ENCODE measurements around the gene PPP3CA.
A peak's percentile ranks its signal among the peaks of the same experiment; 100 is the strongest.

PPP3CA gene

DNA sequence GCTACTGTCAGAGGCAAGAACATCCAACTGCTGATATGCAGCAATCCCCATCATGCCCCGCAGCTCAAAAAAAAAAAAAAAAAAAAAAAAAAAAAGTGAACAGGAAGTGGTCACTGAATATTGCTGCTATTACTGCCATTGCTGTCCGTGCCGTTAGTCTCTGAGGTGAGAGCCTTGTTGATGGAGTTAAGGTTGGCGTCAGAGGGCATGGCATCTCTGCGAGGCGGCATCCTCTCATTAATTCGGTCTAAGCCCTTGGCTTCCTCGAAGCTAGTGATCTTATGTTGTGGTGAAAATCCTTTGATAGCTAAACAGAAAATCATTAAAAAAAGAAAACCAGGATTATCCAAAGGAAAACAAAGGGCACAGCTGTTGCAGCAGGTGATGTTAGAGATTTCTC, 321.6 kb downstream of the PPP3CA start:
- H3K27me3 ChIP-seq (ENCODE audit: control insufficient read depth, insufficient read depth, low read length) = no peaks in the 10 kb centered on the region
- H3K27ac ChIP-seq (ENCODE audit: low read depth, low read length) = no peak overlapping the region
- no peaks in the 10 kb centered on the region for H3K36me3 ChIP-seq (ENCODE audit: control insufficient read depth, insufficient read depth, low read length)
- no peak overlapping the region for H3K4me3 ChIP-seq (ENCODE audit: low read depth, low read length)
- H3K4me1 ChIP-seq (ENCODE audit: control insufficient read depth, insufficient read depth, low read length) = peaks cover 39% of the 10 kb centered on the region
- no peak overlapping the region for H3K9ac ChIP-seq (ENCODE audit: low read length)
- no peaks in the 10 kb centered on the region for H3K9me3 ChIP-seq (ENCODE audit: control insufficient read depth, insufficient read depth, low read depth, low read length)

DNA sequence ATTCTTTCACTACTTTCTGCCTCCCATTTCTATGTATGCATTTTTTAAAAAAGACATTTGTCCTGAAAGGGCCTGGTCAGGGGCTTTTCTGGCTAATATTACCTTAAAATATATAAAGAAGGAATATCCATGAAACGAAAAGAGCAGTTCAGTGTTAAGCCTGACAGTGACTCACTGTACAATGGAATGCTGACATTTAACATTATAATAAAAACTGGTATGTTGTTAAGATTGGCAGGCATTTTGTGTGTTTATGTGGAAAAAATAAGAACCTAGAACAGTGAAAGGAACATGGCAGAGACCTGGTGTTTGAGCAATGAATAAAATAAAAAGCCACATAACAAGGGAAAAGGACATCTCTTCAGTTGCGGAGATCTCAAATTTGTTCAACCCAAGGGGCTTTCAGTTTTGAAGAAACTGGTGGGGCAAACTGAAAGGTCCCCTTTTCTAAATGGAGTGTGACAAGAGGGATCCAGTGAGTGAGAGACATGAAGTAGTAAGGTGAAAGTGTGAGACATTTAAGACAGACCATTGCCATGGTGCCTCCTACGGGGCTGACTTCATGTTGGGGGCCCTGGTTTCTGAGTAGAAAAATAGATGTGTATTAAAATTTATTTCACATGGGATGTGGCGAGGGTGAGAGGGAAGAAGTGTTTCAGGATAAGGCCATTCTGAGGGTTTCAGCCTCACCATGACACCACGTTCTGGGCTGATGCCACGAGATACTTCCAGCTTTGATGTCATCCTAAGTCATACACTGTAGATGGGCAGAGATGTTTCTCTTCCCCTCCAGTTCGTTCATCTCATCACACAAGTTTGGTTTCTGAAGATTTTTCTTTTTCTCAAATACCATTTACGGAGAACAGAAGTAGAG, 324.9 kb downstream of the PPP3CA start:
- no peaks in the 10 kb centered on the region for H3K36me3 ChIP-seq (ENCODE audit: control insufficient read depth, insufficient read depth, low read length)
- H3K4me1 ChIP-seq (ENCODE audit: control insufficient read depth, insufficient read depth, low read length) = peaks cover 41% of the 10 kb centered on the region
- no peaks in the 10 kb centered on the region for H3K27me3 ChIP-seq (ENCODE audit: control insufficient read depth, insufficient read depth, low read length)
- peaks cover 3% of the 10 kb centered on the region; the same call in 1 of the 2 replicates for H3K9me3 ChIP-seq (ENCODE audit: control insufficient read depth, insufficient read depth, low read depth, low read length)
- H3K4me3 ChIP-seq (ENCODE audit: low read depth, low read length) = no peak overlapping the region
- no peak overlapping the region for H3K9ac ChIP-seq (ENCODE audit: low read length)
- H3K27ac ChIP-seq (ENCODE audit: low read depth, low read length) = peak overlapping the region; percentile 39

DNA sequence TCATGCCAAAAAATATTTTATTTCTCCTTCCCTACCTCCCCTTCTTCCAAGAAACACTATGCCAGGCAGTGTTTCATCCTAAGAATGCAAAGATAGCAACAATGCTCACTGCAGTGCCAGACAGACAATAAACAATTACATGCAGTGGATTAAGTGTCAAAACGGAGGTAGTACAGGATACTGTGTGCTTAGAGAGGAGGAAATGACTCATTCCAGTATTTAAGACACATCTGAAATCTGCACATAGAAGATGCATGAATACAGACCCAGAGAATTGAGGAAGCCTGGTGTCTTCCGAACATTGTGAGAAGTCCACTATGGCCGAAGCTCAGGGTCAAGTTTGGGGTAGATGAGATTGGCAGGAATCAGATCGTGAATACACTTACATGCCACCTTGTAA, 326.4 kb downstream of the PPP3CA start:
- Histone ChIP-seq H3K27ac (ENCODE audit: low read depth, low read length) (peak overlapping the region; percentile 39; the same call in 1 of the 2 replicates), H3K4me1 (ENCODE audit: control insufficient read depth, insufficient read depth, low read length) (peaks cover 41% of the 10 kb centered on the region), H3K9me3 (ENCODE audit: control insufficient read depth, insufficient read depth, low read depth, low read length) (peaks cover 6% of the 10 kb centered on the region; the same call in 1 of the 2 replicates), H3K4me3 (ENCODE audit: low read depth, low read length) (no peak overlapping the region), H3K27me3 (ENCODE audit: control insufficient read depth, insufficient read depth, low read length) (no peaks in the 10 kb centered on the region), H3K36me3 (ENCODE audit: control insufficient read depth, insufficient read depth, low read length) (no peaks in the 10 kb centered on the region), H3K9ac (ENCODE audit: low read length) (peak overlapping the region; percentile 62)

DNA sequence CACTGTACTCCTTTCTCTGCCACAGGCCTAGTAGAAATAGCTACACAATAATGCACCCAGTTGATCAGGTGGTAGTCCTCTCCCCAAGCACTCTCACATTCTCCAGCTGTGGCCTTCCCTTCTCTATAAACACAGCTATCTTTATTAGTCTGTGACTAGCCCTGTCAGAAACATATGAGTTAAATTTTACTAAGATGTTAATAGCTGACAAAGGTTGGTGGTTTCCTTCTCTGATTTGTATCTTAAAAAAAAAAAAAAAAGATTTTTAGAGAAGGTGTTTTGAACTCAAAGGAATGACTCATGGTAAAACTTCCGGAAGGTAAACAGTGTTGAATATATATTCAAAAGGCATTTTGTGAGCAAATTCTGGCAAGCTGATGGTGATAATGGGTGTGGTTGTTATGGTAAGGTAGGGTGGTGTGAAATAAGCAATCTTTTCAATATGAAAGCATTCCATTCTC, 327.4 kb downstream of the PPP3CA start:
- no peaks in the 10 kb centered on the region for H3K36me3 ChIP-seq (ENCODE audit: control insufficient read depth, insufficient read depth, low read length)
- H3K4me3 ChIP-seq (ENCODE audit: low read depth, low read length) = no peak overlapping the region
- peak overlapping the region; percentile 39 for H3K27ac ChIP-seq (ENCODE audit: low read depth, low read length)
- peak overlapping the region; percentile 78 for H3K9ac ChIP-seq (ENCODE audit: low read length)
- no peaks in the 10 kb centered on the region for H3K27me3 ChIP-seq (ENCODE audit: control insufficient read depth, insufficient read depth, low read length)
- H3K9me3 ChIP-seq (ENCODE audit: control insufficient read depth, insufficient read depth, low read depth, low read length) = peaks cover 8% of the 10 kb centered on the region; the same call in 1 of the 2 replicates
- peaks cover 41% of the 10 kb centered on the region for H3K4me1 ChIP-seq (ENCODE audit: control insufficient read depth, insufficient read depth, low read length)

DNA sequence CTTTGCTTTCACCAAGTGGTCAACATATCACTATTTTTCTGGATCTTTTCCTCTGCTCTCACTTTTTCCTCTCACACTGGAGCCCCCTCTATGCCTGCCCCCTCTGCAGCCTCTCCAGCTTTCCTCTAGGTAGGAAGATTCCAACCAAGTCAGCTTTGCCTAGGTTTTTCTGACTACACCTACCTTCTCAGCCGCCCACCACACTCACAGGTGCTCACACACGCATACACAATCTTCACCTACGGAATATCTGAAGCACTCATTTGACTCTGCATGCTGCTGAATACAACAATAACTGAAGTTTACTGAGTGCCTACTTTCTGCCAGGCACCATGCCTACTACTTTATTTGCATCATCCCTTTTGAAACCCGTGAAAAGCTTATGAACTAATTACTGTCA, 328.0 kb downstream of the PPP3CA start:
- H3K4me1 ChIP-seq (ENCODE audit: control insufficient read depth, insufficient read depth, low read length) = peaks cover 41% of the 10 kb centered on the region

DNA sequence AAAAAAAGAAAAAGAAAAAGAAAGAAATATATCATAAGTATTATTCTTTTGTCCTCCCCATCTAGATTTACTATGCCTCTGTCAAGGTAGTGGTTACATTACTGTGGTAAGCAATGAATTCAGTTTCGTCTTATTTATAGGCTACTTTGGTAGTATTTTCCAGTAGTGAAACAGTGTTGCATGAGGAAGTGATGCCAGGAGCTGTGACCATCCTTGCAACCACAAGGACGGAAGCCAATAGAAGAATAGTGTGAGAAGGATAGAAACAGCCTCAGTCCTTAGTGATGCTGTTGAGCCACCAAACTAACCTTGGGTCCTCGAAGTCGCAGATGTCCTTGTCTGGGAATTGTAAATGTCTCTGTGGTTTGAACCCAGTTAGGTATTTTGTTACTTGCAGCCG, 328.5 kb downstream of the PPP3CA start:
- Histone ChIP-seq H3K9ac (ENCODE audit: low read length) (no peak overlapping the region), H3K4me3 (ENCODE audit: low read depth, low read length) (no peak overlapping the region), H3K27ac (ENCODE audit: low read depth, low read length) (peak overlapping the region; percentile 39; the same call in 1 of the 2 replicates), H3K36me3 (ENCODE audit: control insufficient read depth, insufficient read depth, low read length) (no peaks in the 10 kb centered on the region; the same call in 1 of the 2 replicates), H3K9me3 (ENCODE audit: control insufficient read depth, insufficient read depth, low read depth, low read length) (peaks cover 8% of the 10 kb centered on the region; the same call in 1 of the 2 replicates), H3K27me3 (ENCODE audit: control insufficient read depth, insufficient read depth, low read length) (no peaks in the 10 kb centered on the region), H3K4me1 (ENCODE audit: control insufficient read depth, insufficient read depth, low read length) (peaks cover 41% of the 10 kb centered on the region)

More for the DNA sequence above, 328.0 kb downstream of the PPP3CA start:
- Histone ChIP-seq H3K27me3 (ENCODE audit: control insufficient read depth, insufficient read depth, low read length) (no peaks in the 10 kb centered on the region), H3K9me3 (ENCODE audit: control insufficient read depth, insufficient read depth, low read depth, low read length) (peaks cover 8% of the 10 kb centered on the region; the same call in 1 of the 2 replicates), H3K9ac (ENCODE audit: low read length) (peak overlapping the region; percentile 78), H3K36me3 (ENCODE audit: control insufficient read depth, insufficient read depth, low read length) (no peaks in the 10 kb centered on the region; the same call in 1 of the 2 replicates), H3K4me3 (ENCODE audit: low read depth, low read length) (no peak overlapping the region), H3K27ac (ENCODE audit: low read depth, low read length) (peak overlapping the region; percentile 39)

DNA sequence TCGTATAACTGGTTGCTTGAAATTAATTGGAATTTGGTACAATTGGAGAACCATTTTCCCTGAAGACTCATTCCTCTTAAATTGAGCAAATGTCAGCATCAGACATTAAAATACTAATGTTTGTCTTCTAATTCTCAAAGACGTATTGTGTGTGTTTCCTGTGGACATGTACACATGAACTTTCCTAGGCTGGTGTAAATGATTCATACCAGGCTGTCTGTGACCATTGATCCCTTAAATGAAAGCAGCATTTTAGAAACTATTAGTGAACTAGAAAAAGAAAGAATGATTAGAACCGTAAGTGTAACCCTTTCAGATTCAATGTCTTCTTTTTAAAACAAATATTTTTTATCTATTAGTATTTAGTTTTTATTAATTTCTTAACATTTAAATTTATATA, 332.9 kb downstream of the PPP3CA start:
- H3K4me1 ChIP-seq (ENCODE audit: control insufficient read depth, insufficient read depth, low read length) = peaks cover 12% of the 10 kb centered on the region

DNA sequence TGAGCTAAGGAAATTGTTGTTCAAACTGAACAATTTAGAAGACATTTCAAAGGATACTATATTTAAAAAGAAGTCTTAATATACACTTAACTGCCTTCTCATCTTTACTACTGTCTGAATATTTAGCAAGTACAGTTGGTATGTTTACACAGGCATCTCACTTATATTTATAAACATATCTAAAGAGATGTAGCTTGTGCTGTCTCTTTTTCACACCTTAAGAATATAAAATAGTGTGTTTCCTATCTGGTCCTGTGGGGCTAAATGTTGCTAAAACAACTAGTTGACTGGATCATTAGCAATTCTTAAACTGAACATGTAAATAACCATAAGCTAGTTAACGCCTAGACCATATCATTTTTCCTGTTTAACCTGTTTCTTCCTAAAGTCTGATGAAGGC, 336.3 kb downstream of the PPP3CA start:
- Histone ChIP-seq H3K36me3 (ENCODE audit: control insufficient read depth, insufficient read depth, low read length) (no peaks in the 10 kb centered on the region; the same call in 1 of the 2 replicates), H3K27me3 (ENCODE audit: control insufficient read depth, insufficient read depth, low read length) (no peaks in the 10 kb centered on the region), H3K9me3 (ENCODE audit: control insufficient read depth, insufficient read depth, low read depth, low read length) (peaks cover 3% of the 10 kb centered on the region), H3K9ac (ENCODE audit: low read length) (no peak overlapping the region), H3K4me1 (ENCODE audit: control insufficient read depth, insufficient read depth, low read length) (peaks cover 5% of the 10 kb centered on the region; the same call in 1 of the 2 replicates), H3K4me3 (ENCODE audit: low read depth, low read length) (no peak overlapping the region), H3K27ac (ENCODE audit: low read depth, low read length) (no peak overlapping the region)

More for the DNA sequence above, 332.9 kb downstream of the PPP3CA start:
- H3K36me3 ChIP-seq (ENCODE audit: control insufficient read depth, insufficient read depth, low read length) = no peaks in the 10 kb centered on the region; the same call in 1 of the 2 replicates
- no peak overlapping the region for H3K9ac ChIP-seq (ENCODE audit: low read length)
- H3K27me3 ChIP-seq (ENCODE audit: control insufficient read depth, insufficient read depth, low read length) = no peaks in the 10 kb centered on the region
- no peak overlapping the region for H3K4me3 ChIP-seq (ENCODE audit: low read depth, low read length)
- H3K9me3 ChIP-seq (ENCODE audit: control insufficient read depth, insufficient read depth, low read depth, low read length) = peaks cover 8% of the 10 kb centered on the region; the same call in 1 of the 2 replicates
- no peak overlapping the region for H3K27ac ChIP-seq (ENCODE audit: low read depth, low read length)

DNA sequence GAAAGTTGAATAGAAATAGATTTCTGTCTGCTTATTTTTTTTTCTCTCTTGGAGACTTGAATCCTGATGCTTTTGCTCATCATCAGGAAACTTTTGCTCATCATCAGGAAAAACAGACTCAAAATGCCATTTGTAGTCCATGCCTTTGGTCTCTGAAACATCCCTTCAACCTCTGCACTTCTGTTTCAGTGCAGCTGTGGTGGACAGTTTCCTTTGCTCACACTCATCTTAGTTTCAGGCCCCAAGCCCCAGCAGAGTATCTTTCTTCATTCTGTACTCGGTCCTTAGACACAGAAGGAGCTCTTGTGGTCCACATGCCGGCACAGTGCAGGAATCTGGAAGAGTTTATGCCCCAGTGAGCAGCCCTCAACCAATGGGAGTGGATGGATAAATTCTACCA, 337.9 kb downstream of the PPP3CA start:
- H3K27ac ChIP-seq (ENCODE audit: low read depth, low read length) = no peak overlapping the region
- H3K36me3 ChIP-seq (ENCODE audit: control insufficient read depth, insufficient read depth, low read length) = no peaks in the 10 kb centered on the region; the same call in 1 of the 2 replicates
- no peaks in the 10 kb centered on the region for H3K27me3 ChIP-seq (ENCODE audit: control insufficient read depth, insufficient read depth, low read length)
- H3K4me3 ChIP-seq (ENCODE audit: low read depth, low read length) = no peak overlapping the region
- H3K4me1 ChIP-seq (ENCODE audit: control insufficient read depth, insufficient read depth, low read length) = peaks cover 5% of the 10 kb centered on the region; the same call in 1 of the 2 replicates
- no peak overlapping the region for H3K9ac ChIP-seq (ENCODE audit: low read length)
- peaks cover 13% of the 10 kb centered on the region for H3K9me3 ChIP-seq (ENCODE audit: control insufficient read depth, insufficient read depth, low read depth, low read length)

DNA sequence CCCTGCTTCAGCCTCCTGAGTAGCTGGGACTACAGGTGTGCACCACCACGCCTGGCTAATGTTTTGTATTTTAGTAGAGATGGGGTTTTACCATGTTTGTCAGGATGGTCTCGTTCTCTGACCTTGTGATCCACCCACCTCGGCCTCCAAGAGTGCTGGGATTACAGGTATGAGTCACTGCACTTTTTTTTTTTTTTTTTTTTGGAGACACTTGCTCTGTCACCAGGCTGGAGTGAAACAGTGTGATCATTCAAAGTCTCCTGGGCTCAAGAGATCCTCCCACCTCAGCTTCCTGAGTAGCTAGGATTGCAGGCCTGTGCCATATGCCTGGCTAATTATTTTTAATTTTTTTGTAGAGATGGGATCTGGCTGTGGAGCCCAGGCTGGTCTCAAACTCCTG, 338.8 kb downstream of the PPP3CA start:
- Histone ChIP-seq H3K27me3 (ENCODE audit: control insufficient read depth, insufficient read depth, low read length) (no peaks in the 10 kb centered on the region), H3K9me3 (ENCODE audit: control insufficient read depth, insufficient read depth, low read depth, low read length) (peaks cover 13% of the 10 kb centered on the region), H3K4me3 (ENCODE audit: low read depth, low read length) (no peak overlapping the region), H3K27ac (ENCODE audit: low read depth, low read length) (no peak overlapping the region), H3K36me3 (ENCODE audit: control insufficient read depth, insufficient read depth, low read length) (no peaks in the 10 kb centered on the region; the same call in 1 of the 2 replicates), H3K9ac (ENCODE audit: low read length) (no peak overlapping the region), H3K4me1 (ENCODE audit: control insufficient read depth, insufficient read depth, low read length) (peaks cover 5% of the 10 kb centered on the region; the same call in 1 of the 2 replicates)

DNA sequence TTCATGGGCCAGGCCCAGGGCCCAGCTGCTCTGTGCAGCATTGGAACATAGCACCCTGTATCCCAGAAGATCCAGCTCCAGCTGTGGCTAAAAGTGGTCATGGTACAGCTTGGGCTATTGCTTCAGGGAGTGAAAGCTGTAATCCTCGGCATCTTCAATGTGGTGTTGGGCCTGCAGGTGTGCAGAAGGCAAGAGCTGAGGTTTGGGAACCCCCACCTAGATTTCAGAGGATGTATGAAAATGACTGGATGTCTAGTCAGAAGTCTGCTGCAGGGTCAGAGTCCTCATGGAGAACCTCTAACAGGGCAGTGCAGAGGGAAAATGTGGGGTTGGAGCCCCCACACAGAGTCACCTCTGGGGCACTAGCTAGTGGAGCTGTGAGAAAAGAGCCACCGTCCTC, 341.7 kb downstream of the PPP3CA start:
- Histone ChIP-seq H3K27ac (ENCODE audit: low read depth, low read length) (no peak overlapping the region), H3K36me3 (ENCODE audit: control insufficient read depth, insufficient read depth, low read length) (no peaks in the 10 kb centered on the region; the same call in 1 of the 2 replicates), H3K9me3 (ENCODE audit: control insufficient read depth, insufficient read depth, low read depth, low read length) (peaks cover 13% of the 10 kb centered on the region), H3K27me3 (ENCODE audit: control insufficient read depth, insufficient read depth, low read length) (no peaks in the 10 kb centered on the region), H3K4me3 (ENCODE audit: low read depth, low read length) (no peak overlapping the region), H3K4me1 (ENCODE audit: control insufficient read depth, insufficient read depth, low read length) (no peaks in the 10 kb centered on the region), H3K9ac (ENCODE audit: low read length) (no peak overlapping the region)
